H1 (cell line): ENCODE measurements around the gene NEFH. TPM values are rescaled to one million over a fixed set of nuclear protein-coding genes. Genes with fewer than 3 reads are reported as not detected.

ENCODE experiments used
- ATF3 ChIP-seq: IDR thresholded peaks from 2 replicates; pipeline ENCODE4 v1.6.1; 2011; ENCODE audit warnings: low read depth, mild to moderate bottlenecking, low read length; ENCODE audit not compliant: insufficient read depth
- BACH1 ChIP-seq: IDR thresholded peaks from 2 replicates; pipeline ENCODE4 v1.6.1; 2012; ENCODE audit warnings: low read length, improper control_type of control experiment
- CHD2 ChIP-seq: IDR thresholded peaks from 2 replicates; pipeline ENCODE4 v1.6.1; 2012; ENCODE audit warnings: low read length, improper control_type of control experiment
- CTBP2 ChIP-seq: IDR thresholded peaks from 2 replicates; pipeline ENCODE4 v1.7.0; 2011; ENCODE audit warnings: borderline replicate concordance, mild to moderate bottlenecking, moderate library complexity, mixed read lengths, low read length; ENCODE audit not compliant: insufficient read depth, insufficient read length
- GABPA ChIP-seq: IDR thresholded peaks from 2 replicates; pipeline ENCODE4 v1.6.1; 2011; ENCODE audit warnings: mild to moderate bottlenecking, low read length, moderate library complexity, borderline replicate concordance; ENCODE audit not compliant: insufficient read depth
- MAFK ChIP-seq: IDR thresholded peaks from 2 replicates; pipeline ENCODE4 v1.6.1; 2012; ENCODE audit warnings: low read depth, mild to moderate bottlenecking, improper control_type of control experiment, low read length
- POLR2AphosphoS5 ChIP-seq: IDR thresholded peaks from 2 replicates; pipeline ENCODE4 v1.6.1; 2011; ENCODE audit warnings: low read depth, low read length
- SIRT6 ChIP-seq: IDR thresholded peaks from one replicate; pipeline ENCODE4 v1.7.1; 2012; ENCODE audit warnings: low read length, inconsistent platforms
- SIX5 ChIP-seq: IDR thresholded peaks from 2 replicates; pipeline ENCODE4 v1.6.1; 2011; ENCODE audit warnings: mild to moderate bottlenecking, low read depth, low read length
- TAF1 ChIP-seq: IDR thresholded peaks from 2 replicates; pipeline ENCODE4 v1.6.1; 2011; ENCODE audit warnings: mild to moderate bottlenecking, low read depth, low read length
- polyA plus RNA-seq, 7 experiments: library from polyadenylated mRNA; depleted of rRNA in 3 of 7; stranded (reverse) in 5 of 7; unstranded in 2 of 7; fragments of >200 nt in 5 of 7; fragments of 200-250 nt in 2 of 7; gene quantifications; 1 replicate in 5 of 7; 2 replicates in 1 of 7; 4 replicates in 1 of 7; pipeline versions ENCODE4 v1.2.1 to v1.2.3, GENCODE V29; 2011 to 2013; ENCODE audit warnings: missing spikeins in 2 of 7, mixed read lengths in 2 of 7
- total RNA-seq: library from RNA; stranded (reverse); fragmentation: NEBNext Ultra II Directional; extraction: Animal tissue kit (Norgen Biotek cat#: 25700); gene quantifications from 2 replicates; pipeline ENCODE4 v1.2.1, GENCODE V29; 2021

The NEFH gene
- total and polyA plus RNA-seq, 2 of the 8 experiments (the other 6 are each of a cell fraction or from before 2014, with no cell fraction given), result 0.57 to 2.3 TPM

GRCh38 chr22:29481265-29482000, 1.4 kb downstream of the NEFH start (continued):
- no peak for TF ChIP-seq SIX5
- TF ChIP-seq MAFK, result peak; percentile 94
- TF ChIP-seq GABPA, result no peak
- no peak for TF ChIP-seq SIRT6
- TF ChIP-seq CTBP2, result peak; percentile 26
- peak; percentile 94 for TF ChIP-seq BACH1
- 0 out of 2 replicates have a peak, but pooled peaks have one; percentile 8 for TF ChIP-seq TAF1
- TF ChIP-seq ATF3, result no peak
- no peak for TF ChIP-seq CHD2
- TF ChIP-seq POLR2AphosphoS5, result no peak
